Stimulated activated naive B cell treated with anti-CD40 and anti-IgM and Interleukin-4, amounts not matched to agents 10 μg/mL and 1 μg/mL and 100 μg/mL, for 72 hours (primary cell): ENCODE data around the gene DNAH6.

Source experiments
- ATAC-seq, 2 donors: fragments of 150-1000 bp; cut with Tn5 transposase; replicated peaks; 2 replicates each; pipeline ENCODE4 v1.10.0; 2021; ENCODE audit warnings: moderate library complexity in 1 of 2
- DNase-seq: peaks from one replicate; pipeline ENCODE4 v3.0.0; 2021
- H3K27ac Mint-ChIP-seq: one replicate; pipeline ENCODE4 v1.8.0; 2022; ENCODE audit warnings: mild to moderate bottlenecking, mixed read lengths
- H3K27me3 Mint-ChIP-seq, 2 donors: one replicate each; pipeline ENCODE4 v1.8.0; 2022; ENCODE audit warnings: mixed read lengths in 2 of 2
- H3K36me3 Mint-ChIP-seq, 2 donors: one replicate each; pipeline ENCODE4 v1.8.0; 2022; ENCODE audit warnings: mixed read lengths in 2 of 2, mild to moderate bottlenecking in 1 of 2
- H3K4me1 Mint-ChIP-seq, 2 donors: one replicate each; pipeline ENCODE4 v1.8.0; 2022; ENCODE audit warnings: mixed read lengths in 2 of 2, mild to moderate bottlenecking in 1 of 2
- H3K4me3 Mint-ChIP-seq, 2 donors: one replicate each; pipeline ENCODE4 v1.8.0; 2022; ENCODE audit warnings: mild to moderate bottlenecking in 2 of 2, mixed read lengths in 2 of 2, moderate library complexity in 1 of 2
- H3K9me3 Mint-ChIP-seq, 2 donors: one replicate each; pipeline ENCODE4 v1.8.0; 2022; ENCODE audit warnings: mixed read lengths in 2 of 2, mild to moderate bottlenecking in 1 of 2

The DNAH6 gene

GRCh38 chr2:84782717-84783442 lies 266.6 kb downstream of the DNAH6 start:
- Mint-ChIP-seq H3K36me3 (no peaks in the 10 kb centered on the region), H3K4me1 (peaks cover 26 to 51% of the 10 kb centered on the region in 2 donors), H3K4me3 (no peak overlapping the region), H3K9me3 (peaks cover 0 to 4% of the 10 kb centered on the region in 2 donors), H3K27ac (no peak overlapping the region), H3K27me3 (no peaks in the 10 kb centered on the region)
- DNase-seq (no peak), ATAC-seq (no peak)

- no peak for DNase-seq
- Mint-ChIP-seq H3K27ac (no peak overlapping the region), H3K9me3 (peaks cover 0 to 1% of the 10 kb centered on the region in 2 donors), H3K4me3 (no peak overlapping the region), H3K36me3 (no peaks in the 10 kb centered on the region), H3K4me1 (peaks cover 12 to 26% of the 10 kb centered on the region in 2 donors), H3K27me3 (no peaks in the 10 kb centered on the region)
- no peak for ATAC-seq
These were observed 269.7 kb downstream of the DNAH6 start for GRCh38 chr2:84785950-84786349.

- Mint-ChIP-seq H3K4me3 (no peak overlapping the region), H3K36me3 (no peaks in the 10 kb centered on the region), H3K9me3 (peaks cover 0 to 1% of the 10 kb centered on the region in 2 donors), H3K27me3 (no peaks in the 10 kb centered on the region), H3K4me1 (peaks cover 10 to 26% of the 10 kb centered on the region in 2 donors), H3K27ac (no peak overlapping the region)
- ATAC-seq (no peak), DNase-seq (no peak)
These were observed 270.3 kb downstream of the DNAH6 start for GRCh38 chr2:84786601-84787000.

- no peak for ATAC-seq
These were observed 271.7 kb downstream of the DNAH6 start for GRCh38 chr2:84788027-84788426.

GRCh38 chr2:84788498-84788897 lies 272.2 kb downstream of the DNAH6 start:
- DNase-seq, result no peak
- H3K9me3 Mint-ChIP-seq, result peaks cover 3 to 5% of the 10 kb centered on the region in 2 donors
- no peak overlapping the region for H3K4me3 Mint-ChIP-seq
- no peak overlapping the region for H3K27ac Mint-ChIP-seq
- no peaks in the 10 kb centered on the region for H3K27me3 Mint-ChIP-seq
- no peaks in the 10 kb centered on the region for H3K36me3 Mint-ChIP-seq
- peaks cover 3 to 8% of the 10 kb centered on the region in 2 donors for H3K4me1 Mint-ChIP-seq
- no peak for ATAC-seq

More at GRCh38 chr2:84788027-84788426, 271.7 kb downstream of the DNAH6 start:
- H3K9me3 Mint-ChIP-seq, result peaks cover 3 to 5% of the 10 kb centered on the region in 2 donors
- DNase-seq, result no peak
- no peak overlapping the region for H3K4me3 Mint-ChIP-seq
- no peak overlapping the region for H3K27ac Mint-ChIP-seq
- H3K4me1 Mint-ChIP-seq, result peaks cover 4 to 13% of the 10 kb centered on the region in 2 donors
- H3K36me3 Mint-ChIP-seq, result no peaks in the 10 kb centered on the region
- H3K27me3 Mint-ChIP-seq, result no peaks in the 10 kb centered on the region

- Mint-ChIP-seq H3K4me1 (no peaks in the 10 kb centered on the region), H3K27me3 (no peaks in the 10 kb centered on the region), H3K36me3 (no peaks in the 10 kb centered on the region), H3K27ac (no peak overlapping the region), H3K9me3 (peaks cover 3 to 4% of the 10 kb centered on the region in 2 donors), H3K4me3 (no peak overlapping the region)
- no peak for DNase-seq
- ATAC-seq, result no peak
These were observed 276.7 kb downstream of the DNAH6 start for GRCh38 chr2:84792856-84793522.

- Mint-ChIP-seq H3K9me3 (peaks cover 3 to 4% of the 10 kb centered on the region in 2 donors), H3K4me3 (no peak overlapping the region), H3K4me1 (no peaks in the 10 kb centered on the region), H3K36me3 (no peaks in the 10 kb centered on the region), H3K27ac (no peak overlapping the region), H3K27me3 (no peaks in the 10 kb centered on the region)
- DNase-seq, result no peak
- ATAC-seq, result no peak
These were observed 277.3 kb downstream of the DNAH6 start for GRCh38 chr2:84793641-84794040.

GRCh38 chr2:84796798-84797197 lies 280.5 kb downstream of the DNAH6 start:
- Mint-ChIP-seq H3K4me1 (no peaks in the 10 kb centered on the region), H3K36me3 (peaks cover under 1 to 2% of the 10 kb centered on the region in 2 donors), H3K9me3 (peaks cover 3 to 6% of the 10 kb centered on the region in 2 donors), H3K4me3 (no peak overlapping the region), H3K27me3 (no peaks in the 10 kb centered on the region), H3K27ac (no peak overlapping the region)
- ATAC-seq, result no peak
- DNase-seq, result no peak

- H3K27me3 Mint-ChIP-seq, result no peaks in the 10 kb centered on the region
- no peak for DNase-seq
- ATAC-seq, result no peak
- H3K27ac Mint-ChIP-seq, result no peak overlapping the region
- peaks cover 4 to 6% of the 10 kb centered on the region in 2 donors for H3K36me3 Mint-ChIP-seq
- peaks cover 8% of the 10 kb centered on the region in 2 donors for H3K9me3 Mint-ChIP-seq
- H3K4me3 Mint-ChIP-seq, result no peak overlapping the region
- H3K4me1 Mint-ChIP-seq, result no peaks in the 10 kb centered on the region
These were observed 281.0 kb downstream of the DNAH6 start for GRCh38 chr2:84797271-84797670.

GRCh38 chr2:84799772-84800171 lies 283.5 kb downstream of the DNAH6 start:
- no peak overlapping the region for H3K27ac Mint-ChIP-seq
- H3K4me1 Mint-ChIP-seq, result no peaks in the 10 kb centered on the region
- H3K36me3 Mint-ChIP-seq, result peaks cover 4 to 6% of the 10 kb centered on the region in 2 donors
- H3K4me3 Mint-ChIP-seq, result no peak overlapping the region
- DNase-seq, result no peak
- no peaks in the 10 kb centered on the region for H3K27me3 Mint-ChIP-seq
- ATAC-seq, result no peak
- H3K9me3 Mint-ChIP-seq, result peaks cover 4 to 7% of the 10 kb centered on the region in 2 donors

- Mint-ChIP-seq H3K9me3 (peaks cover 4 to 7% of the 10 kb centered on the region in 2 donors), H3K4me1 (no peaks in the 10 kb centered on the region), H3K27me3 (no peaks in the 10 kb centered on the region), H3K36me3 (peaks cover 4 to 6% of the 10 kb centered on the region in 2 donors), H3K4me3 (no peak overlapping the region), H3K27ac (no peak overlapping the region)
- no peak for ATAC-seq
- DNase-seq, result no peak
These were observed 284.0 kb downstream of the DNAH6 start for GRCh38 chr2:84800194-84800805.

- peaks cover 4 to 6% of the 10 kb centered on the region in 2 donors for H3K36me3 Mint-ChIP-seq
- H3K4me3 Mint-ChIP-seq, result no peak overlapping the region
- peaks cover 4 to 7% of the 10 kb centered on the region in 2 donors for H3K9me3 Mint-ChIP-seq
- DNase-seq (no peak), ATAC-seq (no peak)
- H3K27me3 Mint-ChIP-seq, result no peaks in the 10 kb centered on the region
- no peak overlapping the region for H3K27ac Mint-ChIP-seq
- H3K4me1 Mint-ChIP-seq, result peaks cover 0 to 4% of the 10 kb centered on the region in 2 donors
These were observed 285.5 kb downstream of the DNAH6 start for GRCh38 chr2:84801811-84802210.

GRCh38 chr2:84805250-84805958 lies 289.1 kb downstream of the DNAH6 start:
- DNase-seq (no peak), ATAC-seq (no peak)
- Mint-ChIP-seq H3K9me3 (peaks cover 4 to 7% of the 10 kb centered on the region in 2 donors), H3K36me3 (peaks cover 4% of the 10 kb centered on the region in 2 donors), H3K27ac (no peak overlapping the region), H3K4me1 (peaks cover 3 to 15% of the 10 kb centered on the region in 2 donors), H3K27me3 (peaks cover 0 to 7% of the 10 kb centered on the region in 2 donors), H3K4me3 (no peak overlapping the region)

- no peak overlapping the region for H3K4me3 Mint-ChIP-seq
- peaks cover 1% of the 10 kb centered on the region in 2 donors for H3K36me3 Mint-ChIP-seq
- DNase-seq (no peak), ATAC-seq (peak; percentile 12 to 14)
- H3K27ac Mint-ChIP-seq, result no peak overlapping the region
- H3K9me3 Mint-ChIP-seq, result peaks cover 2 to 4% of the 10 kb centered on the region in 2 donors
- H3K27me3 Mint-ChIP-seq, result peaks cover 4 to 10% of the 10 kb centered on the region in 2 donors
- H3K4me1 Mint-ChIP-seq, result peaks cover 6 to 15% of the 10 kb centered on the region in 2 donors
These were observed 290.8 kb downstream of the DNAH6 start for GRCh38 chr2:84807063-84807485.
